AG08395 (cell line): Measurements from ENCODE around the gene NAP1L3.

Source experiments
- DNase-seq: peaks from one replicate; pipeline ENCODE4 v3.0.0; 2012; ENCODE audit warnings: mixed read lengths, low spot score

Gene NAP1L3

GRCh38 chrX:93673056-93673868 is at the start of gene NAP1L3:
Gene NAP1L3 (minus strand): TSS chrX:93673578. CDS start chrX:93673304, 274 bp downstream.
- peak; percentile 62 for DNase-seq

GRCh38 chrX:93711076-93711475 is 37.7 kb upstream of the NAP1L3 start:
- no peak for DNase-seq

GRCh38 chrX:93703701-93704100 is 30.3 kb upstream of the NAP1L3 start:
- DNase-seq = no peak

- no peak for DNase-seq
Measured at GRCh38 chrX:93695981-93696380, 22.6 kb upstream of the NAP1L3 start.

GRCh38 chrX:93673869-93674271 is 492 bp upstream of the NAP1L3 start, which contains the start of gene FAM133A:
Gene FAM133A (plus strand): TSS chrX:93674206. CDS start chrX:93709420, 35,214 bp downstream.
- DNase-seq = peak; percentile 34

- no peak for DNase-seq
Measured at GRCh38 chrX:93660575-93660974, 12.8 kb downstream of the NAP1L3 start.

- DNase-seq = no peak
Measured at GRCh38 chrX:93649381-93649780, 24.0 kb downstream of the NAP1L3 start.

GRCh38 chrX:93637591-93637990 is 35.8 kb downstream of the NAP1L3 start:
- no peak for DNase-seq
